HG02623 (cell line): ENCODE results near the gene SHB.

Experiments
- ATAC-seq: cut with Tn5 transposase; IDR thresholded peaks from one replicate; pipeline ENCODE4 v1.9.1; 2021; ENCODE audit warnings: moderate library complexity; ENCODE audit not compliant: unreplicated experiment

SHB gene

DNA sequence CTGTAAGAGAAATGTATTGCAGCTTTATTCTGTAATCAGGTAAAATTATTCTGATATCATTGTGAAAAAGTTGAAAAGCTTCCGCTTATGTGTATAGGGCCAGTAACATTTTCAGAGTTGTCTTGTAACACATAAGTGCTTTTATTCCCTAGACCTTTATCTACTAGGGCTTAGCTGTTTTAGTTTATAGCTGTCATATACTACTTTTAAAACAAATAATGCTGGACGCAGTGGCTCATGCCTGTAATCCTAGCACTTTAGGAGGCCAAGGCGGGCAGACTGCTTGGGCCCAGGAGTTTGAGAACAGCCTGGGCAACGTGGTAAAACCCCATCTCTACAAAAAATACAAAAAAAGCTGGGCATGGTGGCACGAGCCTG is 198.2 kb downstream of the SHB start:
- ATAC-seq, result no peak

- ATAC-seq, result no peak
These were observed 198.8 kb downstream of the SHB start for GRCh38 chr9:37870081-37870798.
